RWPE1 (cell line): ENCODE data around the gene DOCK1.

Source experiments
- CTCF ChIA-PET: fragments of 350-600 bp; sonication (Branson Sonifier 250); formaldehyde crosslinking; extraction: SDS; loops from one replicate; lab custom pipeline; 2021; lab: Yijun Ruan, JAX
- POLR2A ChIA-PET: fragments of 400-600 bp; formaldehyde crosslinking; extraction: SDS; loops from one replicate; lab custom pipeline; 2020; ENCODE audit warnings: antibody characterized with exemption; ENCODE audit not compliant: low non-redundant PET; lab: Yijun Ruan, JAX
- DNase-seq: peaks from one replicate; pipeline ENCODE4 v3.0.0; 2012; ENCODE audit warnings: low spot score
- H3K27ac ChIP-seq: fragments of 450-650 bp; 2 replicates; pipeline ENCODE4 v1.5.1; 2017
- CTCF ChIP-seq: fragments of 450-650 bp; conservative IDR thresholded peaks from 2 replicates; pipeline ENCODE4 v1.5.1; 2017; ENCODE audit warnings: low read depth, mild to moderate bottlenecking

Gene DOCK1

GRCh38 chr10:127197154-127197432 is 291.9 kb downstream of the DOCK1 start:
- POLR2A ChIA-PET: no interaction called here

GRCh38 chr10:127198307-127198706 is 293.1 kb downstream of the DOCK1 start:
- no peak overlapping the region for H3K27ac ChIP-seq
- POLR2A ChIA-PET: interaction anchor here (0.6 kb wide), 1 partner anchor 162 kb away, joined by 4 read pairs; no protein-coding TSS in a partner anchor
- CTCF ChIA-PET: interaction anchor here (0.6 to 1.3 kb wide), 4 partner anchors 10 to 687 kb away, joined by 3 to 5 read pairs (median 4); no protein-coding TSS in a partner anchor
- DNase-seq: no peak
- no peak for TF ChIP-seq CTCF

More at GRCh38 chr10:127197154-127197432, 291.9 kb downstream of the DOCK1 start:
- CTCF ChIA-PET: interaction anchor here (1.3 kb wide), 1 partner anchor 77 kb away, joined by 3 read pairs; no protein-coding TSS in a partner anchor
- no peak for DNase-seq
- TF ChIP-seq CTCF: no peak
- no peak overlapping the region for H3K27ac ChIP-seq

- no peak overlapping the region for H3K27ac ChIP-seq
- TF ChIP-seq CTCF: no peak
- no peak for DNase-seq
- CTCF ChIA-PET: interaction anchor here (0.6 to 0.7 kb wide), 4 partner anchors 11 to 688 kb away, joined by 3 to 6 read pairs (median 5); no protein-coding TSS in a partner anchor
- POLR2A ChIA-PET: interaction anchor here (0.6 kb wide), 1 partner anchor 162 kb away, joined by 4 read pairs; no protein-coding TSS in a partner anchor
Measured at GRCh38 chr10:127198721-127199120, 293.5 kb downstream of the DOCK1 start.

GRCh38 chr10:127200646-127201045 is 295.4 kb downstream of the DOCK1 start:
- no peak for TF ChIP-seq CTCF
- ChIA-PET POLR2A (no interaction called here), CTCF (interaction anchor here (0.6 to 0.8 kb wide), 3 partner anchors 288 to 740 kb away, joined by 3 to 6 read pairs (median 4); no protein-coding TSS in a partner anchor)
- no peak overlapping the region for H3K27ac ChIP-seq
- DNase-seq: no peak

- H3K27ac ChIP-seq: no peak overlapping the region
- TF ChIP-seq CTCF: no peak
- ChIA-PET CTCF (no interaction called here), POLR2A (no interaction called here)
- DNase-seq: no peak
Measured at GRCh38 chr10:127203067-127203466, 297.8 kb downstream of the DOCK1 start.

- ChIA-PET POLR2A (no interaction called here), CTCF (interaction anchor here (0.6 kb wide), 1 partner anchor 160 kb away, joined by 5 read pairs; no protein-coding TSS in a partner anchor)
- no peak for DNase-seq
- no peak for TF ChIP-seq CTCF
- H3K27ac ChIP-seq: no peak overlapping the region
Measured at GRCh38 chr10:127207081-127207480, 301.9 kb downstream of the DOCK1 start.
